Tibial artery (tissue), 4 donors: ENCODE results near the gene TTN.

Experiments used
- DNase-seq, 2 donors: peaks; one replicate each; pipeline ENCODE4 v3.0.0-alpha.2; 2019
- H3K27ac ChIP-seq, 2 donors: fragments of 200-600 bp; sonication (generic) in 1 of 2; 1 replicate in 1 of 2; 2 replicates in 1 of 2; pipeline ENCODE4 v1.5.1; 2018 to 2019; ENCODE audit warnings: mild to moderate bottlenecking in 1 of 2
- H3K27me3 ChIP-seq, 2 donors: fragments of 200-600 bp; sonication (generic) in 1 of 2; one replicate each; pipeline versions ENCODE4 v1.5.1 to v1.6.0; 2016 to 2019
- H3K36me3 ChIP-seq, 3 donors: fragments of 200-600 bp; sonication (generic) in 2 of 3; one replicate each; pipeline ENCODE4 v1.5.1; 2016 to 2019; ENCODE audit warnings: mild to moderate bottlenecking in 2 of 3
- H3K4me1 ChIP-seq, 4 donors: fragments of 200-600 bp; sonication (generic) in 2 of 4; 1 replicate in 3 of 4; 2 replicates in 1 of 4; pipeline ENCODE4 v1.5.1; 2016 to 2019
- H3K4me3 ChIP-seq, 2 donors: fragments of 200-600 bp; sonication (generic) in 1 of 2; 1 replicate in 1 of 2; 2 replicates in 1 of 2; pipeline ENCODE4 v1.5.1; 2018 to 2019; ENCODE audit warnings: mild to moderate bottlenecking in 2 of 2
- H3K9me3 ChIP-seq, 3 donors: fragments of 200-600 bp; sonication (generic) in 1 of 3; one replicate each; pipeline ENCODE4 v1.5.1; 2016 to 2019
- CTCF ChIP-seq, 2 experiments: fragments of 200-600 bp in 1 of 2; fragments of 450-650 bp in 1 of 2; IDR thresholded peaks; one replicate each; pipeline ENCODE4 v1.5.1; 2017 to 2019; ENCODE audit warnings: antibody characterized with exemption in 2 of 2, mild to moderate bottlenecking in 1 of 2, moderate library complexity in 1 of 2
- intact Hi-C: fragments of 100-400 bp; cut with DNase I; formaldehyde crosslinking; loops from one replicate; pipeline ENCODE4 v1.15.0; 2023; ENCODE audit warnings: low total_unique reads

The TTN gene

DNA sequence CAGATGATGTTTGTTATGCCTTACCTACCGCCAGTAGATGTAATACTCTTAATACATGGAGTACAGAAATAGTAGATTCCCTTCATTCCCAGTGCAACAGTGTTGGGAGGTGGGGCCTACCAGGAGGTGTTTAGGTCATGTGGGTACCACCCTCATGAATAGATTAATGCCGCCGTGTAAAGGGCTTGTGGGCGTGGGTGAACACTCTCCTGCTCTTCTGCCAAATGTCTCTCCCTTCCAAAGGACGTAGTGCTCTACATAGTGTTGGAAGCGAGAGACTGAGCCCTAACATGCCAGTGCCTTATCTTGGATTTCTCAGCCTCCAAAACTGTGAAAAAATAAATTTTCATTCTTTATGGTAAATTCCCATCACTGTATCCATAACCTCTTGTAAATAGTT, 296.8 kb downstream of the TTN start:
- intact Hi-C loops: no loop called here
- no peak for TF ChIP-seq CTCF (IDR thresholded peaks at IDR 0.05)
- DNase-seq: no peak
- Histone ChIP-seq H3K4me3 (no peak overlapping the region), H3K9me3 (no peaks in the 10 kb centered on the region), H3K36me3 (peaks cover 0 to 50% (median 5%) of the 10 kb centered on the region in 3 donors), H3K4me1 (no peaks in the 10 kb centered on the region), H3K27me3 (no peaks in the 10 kb centered on the region), H3K27ac (no peak overlapping the region)

DNA sequence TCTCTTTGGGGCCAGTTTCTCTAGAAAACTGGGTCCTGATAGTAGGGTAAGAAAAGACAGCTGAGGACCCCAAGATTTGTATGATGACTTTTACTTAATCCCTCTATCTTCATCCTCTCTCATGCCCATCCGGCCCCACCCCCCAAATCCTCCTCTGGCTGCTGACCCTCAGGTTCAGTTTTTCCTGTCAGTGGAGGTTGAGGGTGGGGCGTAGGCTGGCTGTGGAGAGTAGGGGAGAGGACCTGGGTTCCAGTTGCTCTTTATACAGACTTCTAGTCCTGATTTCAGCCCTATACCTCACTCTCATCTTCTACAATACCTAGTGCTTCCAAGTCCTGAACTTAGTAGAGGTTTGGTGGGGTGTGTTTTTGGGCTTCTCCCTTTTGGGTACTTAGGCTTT, 298.6 kb downstream of the TTN start:
- Histone ChIP-seq H3K27me3 (no peaks in the 10 kb centered on the region), H3K4me1 (no peaks in the 10 kb centered on the region), H3K27ac (no peak overlapping the region), H3K9me3 (no peaks in the 10 kb centered on the region), H3K36me3 (peaks cover 17 to 68% (median 19%) of the 10 kb centered on the region in 3 donors), H3K4me3 (no peak overlapping the region)
- DNase-seq: no peak
- intact Hi-C loops: no loop called here
- no peak for TF ChIP-seq CTCF (IDR thresholded peaks at IDR 0.05)

DNA sequence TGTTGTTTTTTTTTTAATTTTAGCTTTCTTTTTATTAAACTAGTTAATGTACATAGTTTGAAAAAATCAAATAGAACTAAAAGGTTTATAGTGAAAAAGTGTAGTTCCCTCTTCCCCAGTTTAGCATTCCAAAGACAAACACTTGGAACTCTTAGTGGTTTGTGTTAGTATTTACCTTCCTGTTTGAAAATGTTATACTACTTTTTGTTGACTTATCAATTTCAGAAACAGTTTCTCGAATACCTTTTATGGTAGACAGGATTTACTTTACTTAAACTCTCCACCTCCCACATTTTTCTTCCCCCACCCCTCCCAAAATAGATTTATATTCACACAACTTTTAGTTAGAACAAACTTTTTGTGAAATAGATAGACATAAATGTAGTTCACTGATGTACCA, 300.3 kb downstream of the TTN start:
- Histone ChIP-seq H3K27ac (no peak overlapping the region), H3K36me3 (peaks cover 34 to 71% (median 35%) of the 10 kb centered on the region in 3 donors), H3K4me1 (no peaks in the 10 kb centered on the region), H3K4me3 (no peak overlapping the region), H3K9me3 (no peaks in the 10 kb centered on the region), H3K27me3 (no peaks in the 10 kb centered on the region)
- DNase-seq: no peak
- no peak for TF ChIP-seq CTCF (IDR thresholded peaks at IDR 0.05)
- intact Hi-C loops: no loop called here

DNA sequence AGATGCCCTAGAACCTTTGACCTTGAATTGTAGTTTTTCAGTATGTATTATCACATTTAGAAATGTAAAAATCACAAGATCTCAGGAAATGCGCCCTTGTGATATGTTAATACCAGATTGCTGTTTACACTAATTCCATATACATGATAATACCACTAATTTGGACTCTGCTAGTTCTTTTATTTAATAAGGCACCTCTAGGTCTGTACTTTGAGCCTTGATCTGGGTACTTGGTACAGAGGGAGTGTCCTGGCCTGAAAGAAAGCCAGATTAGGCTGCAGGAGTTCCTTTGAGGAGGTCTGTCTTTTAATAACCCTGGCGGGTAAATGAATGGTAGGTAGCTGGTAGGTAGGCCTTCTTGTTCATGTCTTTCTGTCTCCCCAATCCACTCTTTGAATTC, 300.7 kb downstream of the TTN start:
- H3K36me3 ChIP-seq: peaks cover 36 to 72% (median 38%) of the 10 kb centered on the region in 3 donors
- H3K27me3 ChIP-seq: no peaks in the 10 kb centered on the region
- H3K27ac ChIP-seq: no peak overlapping the region
- intact Hi-C loops: no loop called here
- no peaks in the 10 kb centered on the region for H3K9me3 ChIP-seq
- DNase-seq: no peak
- no peak overlapping the region for H3K4me3 ChIP-seq
- no peaks in the 10 kb centered on the region for H3K4me1 ChIP-seq
- no peak for TF ChIP-seq CTCF (IDR thresholded peaks at IDR 0.05)

DNA sequence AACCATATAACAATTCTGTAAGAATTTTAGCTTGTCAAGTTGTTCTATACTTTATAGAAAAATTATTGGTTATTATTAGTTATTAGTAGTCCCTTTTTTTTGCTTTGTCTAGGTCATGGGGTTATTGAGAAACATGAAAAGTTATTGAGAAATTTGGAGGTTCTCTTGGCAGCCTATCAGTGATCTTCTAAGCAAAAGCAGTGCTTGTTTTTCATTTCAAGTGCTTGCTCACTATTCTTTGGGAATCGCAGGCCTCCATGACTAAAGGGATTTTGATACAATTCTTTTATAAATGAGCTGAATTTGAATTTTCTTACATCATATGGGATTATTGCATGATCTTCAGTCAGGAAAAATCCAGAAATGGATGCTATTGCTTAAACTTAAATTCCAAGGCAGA, 301.1 kb downstream of the TTN start:
- H3K4me3 ChIP-seq: no peak overlapping the region
- peaks cover 39 to 72% (median 42%) of the 10 kb centered on the region in 3 donors for H3K36me3 ChIP-seq
- no peak overlapping the region for H3K27ac ChIP-seq
- H3K27me3 ChIP-seq: no peaks in the 10 kb centered on the region
- no peak for TF ChIP-seq CTCF (IDR thresholded peaks at IDR 0.05)
- H3K4me1 ChIP-seq: no peaks in the 10 kb centered on the region
- intact Hi-C loops: no loop called here
- no peak for DNase-seq
- no peaks in the 10 kb centered on the region for H3K9me3 ChIP-seq

GRCh38 chr2:178502751-178503150, 304.5 kb downstream of the TTN start:
- intact Hi-C loops: no loop called here
- no peak for DNase-seq
- Histone ChIP-seq H3K9me3 (no peaks in the 10 kb centered on the region), H3K27me3 (no peaks in the 10 kb centered on the region), H3K4me3 (no peak overlapping the region), H3K4me1 (no peaks in the 10 kb centered on the region), H3K36me3 (peaks cover 66 to 84% (median 67%) of the 10 kb centered on the region in 3 donors), H3K27ac (no peak overlapping the region)
- no peak for TF ChIP-seq CTCF (IDR thresholded peaks at IDR 0.05)
